DMS114 treated with DMSO at 0.1 percent for 48 hours (cell line): ENCODE data around the gene CLK3.
"Not testable (repeated sequence)": the region's sequence is repeated elsewhere in the genome, so short reads cannot be mapped to it uniquely, and the experiment has no call there.

Experiments
- DNase-seq: peaks from one replicate; lab custom pipeline; 2025; ENCODE audit not compliant: unreplicated experiment; lab: John Stamatoyannopoulos, UW

The CLK3 gene

DNA sequence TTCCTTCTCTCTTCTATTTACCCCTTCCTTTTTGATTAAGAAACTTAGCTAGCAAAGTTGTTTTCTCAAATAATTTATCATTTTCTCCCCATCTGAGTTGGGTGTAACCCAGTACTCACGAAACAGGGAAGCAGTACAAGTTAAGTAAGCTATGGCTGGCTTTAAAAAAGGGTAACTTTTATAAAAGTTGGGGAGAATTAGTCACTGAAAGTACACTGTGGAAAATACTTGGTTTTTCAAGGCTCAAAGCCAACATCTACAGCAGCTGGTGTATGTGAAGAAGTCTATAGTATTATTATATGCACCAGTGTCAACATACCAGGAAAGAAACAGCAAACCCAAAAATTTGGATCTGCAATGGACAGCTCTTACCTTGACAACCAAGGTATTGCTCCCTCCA, 25.5 kb downstream of the CLK3 start:
- no peak for DNase-seq

DNA sequence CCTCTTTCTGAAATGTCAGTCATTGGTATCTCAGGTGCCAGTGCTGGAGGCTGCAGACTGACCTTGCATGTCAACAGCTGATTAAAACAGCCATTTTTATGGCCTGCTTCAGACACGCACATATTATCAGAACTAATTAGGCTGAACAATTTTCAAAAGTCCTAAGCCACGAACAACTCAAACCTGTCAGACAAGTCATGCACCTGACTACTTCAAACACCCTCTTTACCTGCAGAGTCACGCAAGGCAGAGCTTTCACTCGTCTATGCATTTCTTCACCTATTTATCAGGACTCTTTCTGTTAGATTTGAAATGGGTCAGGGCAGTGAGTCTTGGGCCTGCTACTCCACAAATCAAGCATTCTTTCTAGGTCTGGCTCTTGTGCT, 26.7 kb downstream of the CLK3 start:
- no peak for DNase-seq

DNA sequence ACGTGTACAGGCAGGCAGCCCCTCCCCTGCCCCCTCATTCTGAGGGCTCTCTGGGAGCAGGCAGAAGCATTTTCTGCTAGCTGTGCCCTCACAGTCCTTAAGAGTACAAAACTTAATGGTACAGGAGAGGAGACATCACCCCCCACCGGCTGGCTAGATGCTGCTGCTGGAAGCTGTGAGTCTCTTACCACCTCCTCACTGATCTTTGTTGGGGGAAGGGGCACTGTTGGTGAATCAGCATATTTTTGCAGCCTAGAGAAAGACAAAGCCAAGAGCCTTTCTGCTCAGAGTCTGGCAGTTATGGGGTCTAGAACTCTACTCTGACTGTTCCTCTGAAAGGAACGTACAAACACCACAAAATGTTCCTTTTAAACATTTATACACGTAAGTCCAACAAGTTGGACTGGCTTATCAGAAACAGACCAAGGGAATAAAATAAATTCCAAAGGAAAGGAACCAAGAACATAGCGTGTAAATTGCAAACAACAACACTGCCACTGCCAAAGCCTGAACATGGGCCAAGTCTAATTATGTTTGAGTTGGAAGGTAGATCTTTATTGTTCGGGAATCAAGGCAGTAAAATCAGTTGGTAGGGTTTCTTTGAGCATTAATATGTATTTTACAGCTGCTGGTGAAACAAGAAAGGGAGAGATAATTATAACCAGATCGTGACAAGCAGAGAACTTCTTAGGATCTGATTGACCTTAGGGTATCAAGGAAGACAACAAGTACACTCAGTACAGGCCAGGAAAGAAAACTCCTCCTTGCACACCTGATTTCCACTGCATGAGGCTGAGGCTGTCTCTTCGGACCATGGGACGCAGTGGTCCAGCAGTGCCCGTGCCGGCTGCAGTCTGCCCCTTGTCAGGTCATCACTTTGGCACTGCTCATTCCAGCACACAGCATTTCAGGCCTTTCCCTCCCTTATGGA, 27.4 kb downstream of the CLK3 start:
- DNase-seq, result no peak

DNA sequence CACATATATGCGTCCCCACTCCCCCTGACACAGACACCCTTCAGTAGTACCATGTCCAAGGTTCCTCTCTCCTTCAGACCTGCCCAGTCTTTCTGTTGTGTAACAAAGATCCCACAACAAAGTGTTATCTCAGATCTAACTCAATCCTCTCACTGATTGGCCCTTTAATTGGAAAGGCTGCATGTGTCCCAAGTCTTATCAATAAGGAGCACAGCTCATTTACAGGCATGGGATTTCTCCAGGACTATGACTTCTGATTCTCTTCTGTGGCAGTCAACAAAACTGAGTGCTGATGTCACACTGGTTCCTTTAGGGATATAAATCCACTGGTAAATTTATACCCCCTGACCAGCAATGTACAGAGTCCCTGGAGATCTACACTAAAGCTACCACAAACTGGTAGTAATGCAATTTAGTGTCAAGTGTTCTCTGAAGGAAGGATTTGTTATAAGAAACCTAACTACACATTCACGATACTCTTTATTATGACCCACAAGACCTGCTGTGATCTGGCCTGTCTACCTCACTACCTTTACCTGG, 28.1 kb downstream of the CLK3 start:
- no peak for DNase-seq

DNA sequence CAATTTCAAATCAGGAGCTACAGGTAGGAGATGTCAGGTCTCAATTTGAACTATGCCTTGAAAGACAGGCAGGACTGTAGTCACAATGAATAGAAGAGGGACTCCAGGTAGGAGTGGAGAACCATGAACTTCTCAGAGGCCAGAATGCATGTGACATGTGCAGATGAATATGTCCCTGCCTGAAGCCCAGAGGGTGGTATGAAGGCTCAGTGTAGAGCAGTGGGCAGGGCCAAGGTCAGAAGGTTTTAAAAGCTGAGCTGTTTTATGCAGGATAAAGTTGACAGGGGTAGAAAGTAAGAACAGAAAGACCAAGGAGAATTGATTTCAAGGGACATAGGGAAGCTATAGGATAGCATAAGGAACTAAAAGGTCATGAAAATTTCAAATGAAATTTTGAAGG, 30.8 kb downstream of the CLK3 start:
- DNase-seq, result no peak

DNA sequence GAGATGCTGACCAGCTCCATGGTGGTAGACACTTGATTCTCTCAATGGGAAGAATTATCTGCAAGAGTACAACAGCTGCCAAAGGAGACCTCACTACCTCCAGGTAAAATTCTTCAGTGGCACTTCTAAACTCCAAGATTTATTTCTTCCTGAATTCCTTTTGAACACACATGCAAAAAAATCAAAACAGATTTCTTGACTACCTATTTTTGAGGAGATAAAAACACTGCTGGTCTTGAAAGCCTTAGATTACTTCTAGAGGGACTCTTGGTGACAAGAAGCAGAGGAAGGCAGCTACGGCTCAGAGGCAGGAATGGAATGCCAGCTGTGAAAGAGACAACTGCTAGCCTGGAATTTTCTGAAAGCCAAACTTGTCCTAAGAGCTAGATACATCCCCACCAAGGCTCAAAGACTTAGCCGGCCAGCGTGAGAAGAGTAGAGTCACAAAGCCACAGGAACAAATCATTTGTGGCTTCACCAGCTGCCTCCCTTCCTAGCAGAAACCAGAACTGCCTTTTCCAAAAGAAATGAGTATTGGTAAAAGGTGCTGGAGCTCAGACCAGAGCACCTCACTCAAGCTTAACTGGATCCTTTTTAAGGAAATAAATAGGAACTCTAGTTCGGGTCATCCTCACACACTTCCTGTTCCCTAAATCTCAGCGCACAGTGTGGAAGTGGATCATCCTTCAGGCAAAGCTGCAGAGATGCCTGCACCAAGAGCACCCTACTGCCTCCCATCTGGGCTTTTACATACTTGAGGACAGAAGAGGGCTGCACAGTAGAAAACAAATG, 32.6 kb downstream of the CLK3 start:
- no peak for DNase-seq

DNA sequence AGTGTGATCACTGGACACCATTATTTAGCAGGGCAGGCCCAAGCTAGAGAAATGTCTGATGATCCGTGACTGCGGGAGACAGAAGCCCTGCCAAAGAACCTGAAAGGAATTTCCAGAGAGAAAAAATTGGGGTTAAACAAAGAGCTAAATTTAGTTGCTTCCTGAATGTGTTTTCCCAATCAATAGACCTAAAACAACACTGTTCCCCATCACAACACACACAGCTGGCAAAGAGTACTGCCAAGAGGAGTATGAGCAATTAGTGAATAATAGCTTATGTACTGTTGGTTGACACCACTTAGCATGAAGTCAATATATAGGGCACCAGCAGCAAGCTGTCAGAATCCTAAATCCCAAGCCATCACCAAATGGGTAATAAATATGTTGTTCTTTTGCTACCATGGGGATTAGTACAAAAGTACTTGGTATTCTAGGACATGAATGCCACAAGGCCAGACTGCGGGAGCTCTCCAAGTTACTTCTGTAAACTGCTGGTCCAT, 35.7 kb downstream of the CLK3 start:
- no peak for DNase-seq

DNA sequence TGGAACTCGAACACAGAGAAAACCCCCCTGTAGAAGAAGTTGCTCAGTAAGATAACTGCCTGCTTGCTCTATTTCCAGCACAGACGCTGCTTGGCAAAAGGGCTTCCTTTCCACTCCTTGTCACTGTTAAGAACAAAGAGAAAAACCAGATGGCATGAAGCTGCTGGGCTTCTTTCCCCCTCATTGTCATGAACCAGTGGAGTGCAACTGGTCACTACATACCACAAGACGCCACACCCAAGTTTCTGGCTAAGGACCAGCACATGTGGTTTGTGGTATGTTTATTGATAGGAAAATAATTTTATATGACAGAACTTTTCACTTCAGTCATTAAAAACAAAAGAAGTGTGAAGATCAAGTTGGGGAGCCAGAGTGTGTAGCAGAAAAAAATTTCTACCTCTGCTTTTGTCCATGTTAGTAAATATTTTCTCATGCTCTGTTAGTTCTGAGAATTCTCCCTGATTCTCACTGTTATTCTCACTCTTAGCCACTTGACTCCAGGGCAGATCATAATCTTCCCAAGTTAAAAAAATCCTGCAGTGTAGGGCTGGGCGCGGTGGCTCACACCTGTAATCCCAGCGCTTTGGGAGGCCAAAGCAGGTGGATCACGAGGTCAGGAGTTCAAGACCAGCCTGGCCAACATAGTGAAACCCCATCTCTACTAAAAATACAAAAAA, 37.9 kb downstream of the CLK3 start:
- DNase-seq, result no peak

DNA sequence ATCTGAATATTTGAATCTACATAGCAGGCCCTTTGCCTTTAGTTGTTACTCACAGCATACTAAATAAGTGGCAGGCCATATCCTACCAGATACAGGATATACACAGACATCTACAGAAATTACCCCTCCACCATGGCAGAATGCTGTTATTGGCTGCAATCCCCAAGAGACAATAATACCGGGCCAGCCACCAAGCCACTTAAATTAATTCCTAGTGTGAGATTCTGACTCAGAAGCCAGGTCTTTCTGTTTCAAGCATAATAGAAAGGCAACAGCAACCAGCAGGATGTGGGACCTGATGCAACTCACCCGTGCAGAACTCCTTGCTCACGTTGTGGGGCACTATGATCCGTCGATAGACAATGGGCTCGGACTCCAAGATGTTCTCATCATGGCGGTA, 39.8 kb downstream of the CLK3 start:
- DNase-seq, result no peak

DNA sequence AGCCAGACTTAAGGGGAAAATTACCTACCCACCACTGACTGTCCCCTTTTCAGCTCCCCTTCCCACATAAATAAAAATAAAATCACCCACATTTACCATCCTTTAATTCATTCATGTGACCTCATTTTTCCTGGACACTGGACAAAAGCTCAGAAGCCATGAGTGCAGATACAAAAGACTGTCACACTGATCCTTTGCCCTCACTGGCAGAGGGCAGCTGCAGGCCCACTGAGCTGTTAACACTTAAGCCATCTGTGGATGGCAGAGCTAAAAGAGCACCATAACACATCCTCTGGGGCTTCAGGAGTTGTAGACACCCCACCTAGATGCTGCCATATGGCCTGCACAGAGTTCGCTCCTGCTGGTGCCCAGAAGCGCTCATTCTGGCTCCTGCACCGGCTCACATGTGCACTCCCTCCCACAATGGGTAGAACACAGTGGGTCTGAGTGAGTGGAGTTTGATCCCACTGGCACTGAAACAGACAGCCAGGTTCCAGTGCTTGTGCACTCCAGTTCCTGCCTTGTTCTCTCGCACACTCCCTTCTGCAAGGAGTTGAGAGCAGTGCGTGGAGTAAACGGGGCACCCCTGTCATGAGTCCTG, 41.4 kb downstream of the CLK3 start:
- DNase-seq, result no peak

DNA sequence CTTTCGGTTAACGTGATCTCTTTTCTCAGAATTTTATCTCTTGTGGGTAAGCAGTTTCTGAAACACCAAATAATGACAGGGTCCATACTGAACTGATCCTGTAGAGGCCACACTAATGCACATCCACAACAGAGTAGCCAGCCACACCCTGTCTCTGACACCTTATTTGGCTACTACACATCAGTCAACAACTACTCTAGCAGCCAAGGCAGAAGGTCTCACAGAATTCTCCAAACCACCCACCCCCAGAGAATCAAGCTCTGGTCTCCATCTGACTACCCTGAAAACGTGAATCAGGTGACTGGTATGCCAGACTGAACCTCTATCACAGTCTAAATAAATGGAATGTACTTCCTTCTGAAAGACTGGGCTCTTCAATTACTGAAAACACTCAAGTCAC, 42.2 kb downstream of the CLK3 start:
- DNase-seq, result no peak

DNA sequence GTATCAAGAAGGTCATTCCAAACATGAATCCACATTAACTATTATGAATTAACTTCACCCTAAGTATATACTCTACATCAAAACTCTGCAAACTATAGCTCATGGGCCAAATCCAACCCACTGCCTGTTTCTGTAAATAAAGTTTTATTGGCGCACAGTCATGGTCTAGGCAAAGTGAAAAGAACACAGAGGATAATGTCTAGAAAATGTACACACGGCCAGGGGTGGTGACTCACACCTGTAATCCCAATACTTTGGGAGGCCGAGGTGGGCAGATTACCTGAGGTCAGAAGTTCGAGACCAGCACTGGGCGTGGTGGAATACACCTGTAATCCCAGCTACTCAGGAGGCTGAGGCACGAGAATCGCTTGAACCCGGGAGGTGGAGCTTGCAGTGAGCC, 45.6 kb downstream of the CLK3 start:
- DNase-seq, result not testable (repeated sequence)

DNA sequence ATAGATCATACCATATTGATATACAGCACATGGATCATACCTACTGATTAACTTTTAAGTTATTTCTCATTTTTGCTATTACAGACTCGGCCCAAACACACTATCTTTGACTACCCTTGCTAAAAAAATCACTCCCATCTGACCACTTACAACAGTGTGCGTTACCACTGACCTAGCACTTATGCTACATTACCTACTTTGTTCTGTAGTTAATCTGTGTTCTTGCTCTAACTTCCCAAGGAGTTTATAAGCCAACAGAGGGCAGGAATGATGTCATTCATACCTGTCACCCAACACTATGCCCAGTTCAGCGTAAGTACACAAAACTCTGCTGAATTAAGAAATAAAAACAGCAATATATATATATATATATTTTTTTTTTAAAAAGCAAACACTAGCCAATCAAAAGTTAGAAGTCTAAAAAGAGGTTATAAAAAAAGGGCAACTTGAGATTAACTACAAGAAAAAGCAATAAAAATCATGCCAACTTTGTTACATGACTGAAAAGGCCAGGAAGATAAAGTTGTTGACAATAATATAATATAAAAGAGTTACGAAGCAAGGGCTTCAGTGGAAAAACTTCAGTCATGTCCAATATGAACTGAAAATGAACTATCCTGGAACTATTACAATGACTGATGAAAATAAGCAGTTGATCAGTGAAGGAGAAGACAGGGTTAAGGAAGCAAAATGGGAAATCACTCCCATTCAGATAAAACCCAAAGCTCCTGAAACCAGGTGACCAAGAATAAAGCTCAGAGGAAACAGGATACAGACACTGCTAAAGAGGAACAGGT, 46.6 kb downstream of the CLK3 start:
- DNase-seq, result no peak

DNA sequence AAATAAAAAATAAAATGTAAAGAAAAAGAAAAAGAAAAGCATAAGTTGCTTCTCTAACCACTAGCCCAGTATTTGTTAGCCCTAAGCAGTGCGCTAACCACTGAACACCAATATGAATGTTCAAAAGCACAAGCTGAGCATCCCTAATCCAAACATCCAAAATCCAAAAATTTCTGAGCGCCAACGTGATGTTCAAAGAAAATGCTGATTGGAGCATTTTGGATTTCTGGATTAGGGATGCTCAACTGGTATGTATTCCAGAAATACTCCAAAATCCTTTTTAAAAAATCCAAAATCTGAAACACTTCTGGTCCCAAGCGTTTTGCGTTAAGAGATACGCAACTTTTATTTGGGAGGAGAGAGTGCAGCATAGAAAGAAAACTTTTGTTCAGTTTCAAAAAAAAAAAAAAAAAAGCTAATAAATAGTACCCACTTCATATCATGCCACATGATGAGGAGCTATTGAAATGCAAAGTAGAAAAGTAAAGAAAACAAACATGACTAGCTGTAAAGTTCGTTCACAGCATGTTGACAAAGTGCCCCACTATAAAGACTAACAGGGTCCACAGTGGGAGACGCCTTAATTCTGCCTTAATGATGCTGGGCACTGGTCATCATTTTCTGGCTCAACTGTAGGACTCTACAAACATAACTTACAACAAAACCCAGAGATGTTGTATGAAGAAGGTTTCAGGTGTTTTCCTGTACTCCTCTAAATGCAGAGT, 47.8 kb downstream of the CLK3 start:
- no peak for DNase-seq

DNA sequence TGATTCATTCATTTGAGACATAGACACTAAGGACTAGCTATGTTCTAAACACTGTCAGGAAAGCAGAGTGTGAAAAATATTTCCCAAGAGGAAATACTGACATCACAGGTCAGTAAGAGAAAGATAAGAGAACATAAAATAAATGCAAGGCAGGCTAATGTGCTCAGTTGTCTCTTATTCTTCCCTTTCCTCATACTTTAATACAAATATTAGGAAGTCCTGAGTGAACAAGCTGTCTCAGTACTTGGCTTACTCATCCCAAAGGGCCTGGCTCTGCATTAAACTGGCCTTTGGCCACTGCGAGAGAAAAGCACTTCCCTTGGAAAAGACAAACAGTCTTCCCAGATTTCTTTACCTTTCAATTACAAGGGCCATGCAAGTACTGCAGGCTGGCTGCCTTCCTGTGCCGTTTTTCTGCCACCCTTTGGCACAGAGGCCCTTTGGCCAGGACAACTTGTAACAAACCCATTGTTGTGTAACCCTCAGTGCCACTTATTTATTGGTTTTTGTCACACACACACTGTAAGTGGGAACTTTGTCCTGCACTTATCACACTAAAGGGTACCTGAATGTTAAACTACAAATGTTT, 48.5 kb downstream of the CLK3 start:
- no peak for DNase-seq

DNA sequence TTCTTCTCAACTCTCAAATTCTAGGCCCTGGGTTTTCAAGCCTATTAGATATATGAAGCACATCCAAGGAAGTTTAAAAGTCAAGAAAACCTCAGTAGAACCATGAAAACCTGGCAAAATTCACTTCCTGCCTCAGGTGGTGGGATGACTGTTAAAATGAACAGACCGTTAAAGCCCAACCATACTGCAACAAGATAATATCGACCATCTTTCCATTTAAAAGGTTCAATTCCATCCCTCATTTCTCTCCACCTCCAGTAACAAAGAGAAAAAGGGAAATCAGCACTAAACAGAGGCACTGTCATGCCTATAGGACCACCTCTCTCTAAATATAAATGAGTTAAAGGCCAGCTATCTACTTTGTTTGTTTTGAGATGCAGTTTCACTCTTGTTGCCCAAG, 49.0 kb downstream of the CLK3 start:
- no peak for DNase-seq

DNA sequence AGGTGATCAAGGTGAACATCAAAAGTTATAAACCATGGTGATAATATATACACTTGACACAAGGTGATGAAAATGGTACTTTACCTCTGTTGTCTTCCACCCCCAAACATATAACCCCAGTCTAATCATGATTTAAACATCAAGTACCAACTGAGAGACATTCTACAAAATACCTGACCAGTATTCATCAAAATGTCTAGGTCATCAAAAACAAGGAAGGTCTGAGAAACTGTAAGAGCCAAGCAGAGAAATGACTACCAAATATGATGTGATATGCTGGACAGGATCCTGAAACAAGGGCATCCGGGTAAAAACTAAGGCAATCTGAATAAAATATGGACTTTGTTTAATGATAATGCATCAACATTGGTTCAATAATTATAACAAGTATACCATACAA, 52.3 kb downstream of the CLK3 start:
- no peak for DNase-seq

DNA sequence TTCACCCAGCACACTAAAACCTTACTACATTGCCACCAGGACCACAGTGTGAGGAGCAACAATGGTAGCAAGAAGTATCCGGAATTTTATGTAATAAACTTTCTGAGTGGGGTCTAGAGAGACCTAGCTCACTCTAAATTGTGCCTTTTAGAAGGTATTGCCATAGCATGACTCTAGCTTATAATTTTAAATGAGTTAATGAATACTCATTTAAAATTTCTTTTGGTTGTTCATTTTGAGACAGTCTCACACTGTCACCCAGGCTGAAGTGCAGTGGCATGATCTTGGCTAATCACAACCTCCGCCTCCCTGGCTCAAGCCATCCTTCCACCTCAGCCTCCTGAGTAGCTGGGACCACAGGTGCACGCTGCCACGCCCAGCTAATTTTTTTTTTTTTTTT, 54.0 kb downstream of the CLK3 start:
- DNase-seq, result no peak

DNA sequence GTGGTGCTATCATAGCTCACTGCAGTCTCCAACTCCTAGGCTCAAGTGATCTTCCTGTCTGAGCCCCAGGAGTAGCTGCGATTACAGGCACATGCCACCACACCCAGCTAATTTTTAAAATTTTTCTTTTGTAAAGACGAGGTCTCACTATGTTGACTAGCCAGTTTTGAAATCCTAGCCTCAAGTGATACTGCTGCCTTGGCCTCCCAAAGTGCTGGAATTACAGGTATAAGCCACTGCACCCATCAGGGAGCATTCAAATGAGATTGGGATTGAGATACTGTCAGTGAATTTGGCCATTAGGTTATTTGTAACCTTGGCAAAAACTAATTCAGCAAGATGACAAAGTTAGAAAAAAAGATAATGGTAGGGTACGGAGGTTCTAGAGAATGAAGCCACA, 58.5 kb downstream of the CLK3 start:
- no peak for DNase-seq
